Measurements from ENCODE around the gene NT5C2.
"Not testable (repeated sequence)": the region's sequence is repeated elsewhere in the genome, so short reads cannot be mapped to it uniquely, and the experiment has no call there.

The NT5C2 gene

DNA sequence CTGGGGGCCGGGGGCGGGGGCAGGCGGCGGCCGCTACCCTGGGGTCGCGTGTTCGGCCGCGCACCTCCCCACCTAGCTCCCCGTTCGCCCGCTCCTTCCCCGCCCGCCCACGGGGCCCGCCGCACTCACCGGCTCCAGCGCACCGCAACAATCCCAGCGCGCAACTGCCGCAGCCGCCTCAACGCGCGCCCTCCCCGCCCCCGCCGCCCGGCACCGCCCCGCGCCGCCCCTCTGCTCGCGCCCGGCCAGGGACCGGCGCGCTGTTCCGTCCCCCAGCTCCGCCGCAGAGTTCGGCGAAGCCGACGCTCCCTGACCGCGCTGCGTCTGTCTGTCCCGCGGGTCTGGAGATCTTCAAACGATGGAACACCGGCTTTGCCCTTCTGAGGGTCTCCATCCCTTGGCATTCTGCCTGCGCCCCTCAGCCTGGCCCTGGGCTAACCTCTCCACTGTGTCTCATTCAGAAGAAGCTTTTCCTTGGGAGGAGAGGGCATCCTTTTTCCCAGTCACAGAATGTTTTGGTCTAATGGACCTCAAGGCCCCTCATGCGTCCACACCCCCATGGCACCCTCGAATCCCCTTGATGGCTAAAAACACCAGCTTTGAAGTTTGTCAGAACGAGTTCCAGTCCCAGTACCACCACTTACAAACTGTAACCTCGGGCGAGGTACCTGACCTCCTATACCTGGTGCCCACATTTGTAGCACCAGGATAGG is at the start of gene NT5C2:
NT5C2 (minus strand) TSS at position 166 of the 713 bp plus-strand sequence. CDS start 18,314 bp downstream, outside the sequence.
- DNase-seq: peak; percentile 80

DNA sequence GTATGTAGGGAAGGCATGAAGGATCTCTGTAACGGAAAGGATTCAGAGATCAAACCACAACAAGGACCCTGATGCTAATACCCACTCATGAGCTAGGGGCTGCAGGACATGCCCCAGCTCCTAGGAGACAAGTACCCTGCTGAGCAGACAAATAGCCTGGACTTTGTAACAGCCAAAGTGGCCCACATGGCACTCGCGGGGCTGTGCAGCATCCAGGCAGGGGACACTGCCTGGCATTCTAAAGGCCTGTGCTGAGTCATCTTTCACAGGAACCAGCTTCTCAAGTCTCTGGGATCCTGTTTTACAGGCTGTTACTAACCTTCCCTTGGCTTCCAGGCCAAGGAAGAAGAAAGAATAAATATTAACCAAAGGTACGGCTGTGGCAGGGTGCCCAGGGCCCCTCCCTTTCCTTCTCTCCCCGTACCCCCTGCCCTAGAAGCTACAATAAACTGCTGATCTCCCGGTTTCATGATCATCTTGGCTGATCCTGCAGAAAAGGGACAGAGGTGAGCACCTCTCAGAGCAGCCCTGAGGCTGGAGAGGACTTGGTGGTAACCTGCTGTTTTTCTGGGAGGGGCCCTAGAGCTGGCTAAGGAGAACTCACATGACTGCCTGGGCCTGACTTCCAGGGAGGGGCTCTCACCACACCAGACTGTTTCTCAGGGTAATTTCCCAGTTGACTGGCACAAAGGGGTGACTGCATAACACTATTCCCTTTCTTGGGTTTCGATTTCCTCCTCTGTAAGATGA is 48.4 kb upstream of the NT5C2 start:
- no peak for DNase-seq

DNA sequence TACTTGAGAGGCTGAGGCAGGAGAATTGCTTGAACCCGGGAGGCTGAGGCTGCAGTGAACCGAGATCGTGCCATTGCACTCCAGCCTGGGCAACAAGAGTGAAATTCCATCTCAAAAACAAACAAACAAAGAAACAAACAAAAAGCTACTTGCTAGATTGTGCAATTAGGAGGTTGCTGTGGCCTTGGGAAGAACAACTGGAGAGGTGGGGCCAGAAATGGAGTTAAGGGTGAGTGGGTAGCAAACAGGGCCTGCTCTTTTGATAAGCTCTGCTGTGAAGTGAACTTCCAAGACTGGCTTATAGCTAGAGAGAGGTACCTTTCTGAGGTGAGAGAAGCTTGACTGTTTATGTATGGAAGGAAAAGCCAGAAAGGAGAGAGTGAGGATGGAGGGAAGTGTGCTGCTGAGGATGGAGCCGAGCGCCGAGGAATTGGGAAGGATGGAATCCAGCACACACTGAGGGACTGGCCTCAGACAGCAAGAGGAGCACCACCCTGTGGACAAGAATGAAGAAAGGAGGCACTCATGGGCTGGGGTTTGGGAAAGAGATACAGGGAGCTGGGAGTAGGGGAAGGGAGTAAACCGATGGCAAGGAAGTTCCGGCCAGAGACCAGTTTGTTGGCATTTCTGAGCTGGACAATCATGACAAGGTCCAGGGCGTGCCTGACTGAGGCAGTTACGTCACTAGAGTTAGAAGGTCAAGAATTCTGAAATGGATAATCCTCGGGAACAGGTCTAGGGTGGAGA is 45.6 kb upstream of the NT5C2 start:
- DNase-seq: peak; percentile 56

DNA sequence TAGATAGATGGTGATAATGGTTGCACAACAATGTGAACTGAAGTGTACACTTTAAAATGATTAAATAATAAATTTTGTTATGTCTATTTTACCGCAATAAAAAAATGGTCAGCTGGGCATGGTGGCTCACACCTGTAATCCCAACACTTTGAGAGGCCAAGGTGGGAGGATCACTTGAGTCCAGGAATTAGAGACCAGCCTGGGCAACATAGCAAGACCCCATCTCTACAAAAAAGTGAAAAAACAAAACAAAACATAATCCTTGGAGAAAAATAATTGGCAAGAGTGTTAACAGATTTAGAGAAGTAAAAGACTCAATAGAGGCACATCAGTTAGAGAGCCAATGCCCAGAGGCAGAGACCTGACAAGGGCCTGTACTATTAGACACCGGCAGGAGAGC is 42.7 kb upstream of the NT5C2 start:
- no peak for DNase-seq

DNA sequence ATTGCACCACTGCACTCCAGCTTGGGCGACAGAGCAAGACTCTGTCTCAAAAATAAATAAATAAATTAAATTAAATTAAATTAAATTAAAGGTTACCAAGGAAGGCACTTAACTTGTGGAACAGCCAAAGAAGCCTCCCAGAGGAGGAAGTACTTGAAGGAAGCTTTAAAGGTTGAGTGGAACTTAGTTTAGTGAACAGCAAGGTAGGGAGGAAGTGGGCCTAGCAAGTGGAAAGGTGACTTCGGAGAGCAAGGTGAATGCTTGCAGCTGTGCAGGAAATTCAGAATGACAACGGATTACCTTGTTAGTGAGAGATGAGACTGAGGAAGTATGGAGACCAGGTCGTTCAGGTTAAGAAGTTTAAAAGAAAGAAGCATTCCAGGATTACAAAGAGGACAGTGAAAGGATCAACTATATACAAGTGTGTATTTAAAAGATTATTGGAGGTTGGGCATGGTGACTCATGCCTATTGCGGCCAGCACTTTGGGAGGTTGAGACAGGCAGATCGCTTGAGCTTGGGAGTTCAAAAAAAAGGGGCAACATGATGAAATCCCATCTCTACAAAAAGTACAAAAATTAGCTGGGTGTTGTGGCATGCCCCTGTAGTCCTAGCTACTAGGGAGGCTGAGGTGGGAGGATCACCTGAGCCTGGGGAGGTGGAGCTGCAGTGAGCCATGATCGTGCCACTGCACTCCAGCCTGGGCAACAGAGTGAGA is 39.9 kb upstream of the NT5C2 start:
- no peak for DNase-seq

DNA sequence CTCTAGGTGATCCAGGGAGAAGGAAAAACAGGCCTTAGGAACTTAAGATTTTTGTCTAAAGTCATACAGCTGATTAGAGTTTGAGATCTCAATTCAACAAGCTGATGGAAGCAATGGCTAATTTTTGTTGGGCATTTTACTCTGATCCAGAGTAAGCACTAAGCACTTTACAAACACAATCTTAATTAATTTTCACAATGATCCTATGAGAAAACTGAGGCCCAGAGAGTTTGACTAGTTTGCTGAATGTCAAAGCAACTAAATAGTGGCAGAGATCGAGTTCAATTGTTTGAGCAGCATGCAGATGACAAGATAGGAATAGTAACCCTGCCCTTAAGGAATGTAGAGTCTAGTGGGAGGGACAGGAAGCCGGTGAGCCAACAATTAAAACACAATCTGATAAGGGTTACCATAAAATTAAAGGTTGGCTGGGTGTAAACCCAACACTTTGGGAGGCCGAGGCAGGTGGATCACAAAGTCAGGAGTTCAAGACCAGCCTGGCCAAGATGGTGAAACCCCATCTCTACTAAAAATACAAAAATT is 39.1 kb upstream of the NT5C2 start:
- DNase-seq: no peak

DNA sequence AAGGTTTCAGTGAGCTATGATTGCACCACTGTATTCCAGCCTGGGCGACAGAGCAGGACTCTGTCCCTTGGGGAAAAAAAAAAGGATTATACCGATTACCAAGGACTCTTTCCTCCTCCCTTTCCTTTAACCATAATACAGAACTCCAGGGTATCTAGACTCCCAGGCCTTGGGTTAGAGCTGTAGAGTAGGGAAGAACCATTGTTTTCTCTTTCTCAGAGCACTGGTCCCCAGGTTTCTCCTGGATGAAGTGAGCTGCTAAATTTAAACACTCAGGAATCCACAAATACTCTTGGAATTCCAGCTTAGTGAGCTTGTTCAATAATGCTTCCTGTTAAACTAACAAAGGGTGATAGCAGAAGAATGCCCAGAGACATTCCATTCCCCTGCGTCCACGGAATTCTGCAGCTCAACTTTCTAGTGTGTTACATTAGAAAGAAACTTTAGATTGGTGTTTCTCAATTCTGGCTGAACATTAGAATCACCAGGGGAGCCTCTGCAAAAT is 38.0 kb upstream of the NT5C2 start:
- peak; percentile 29 for DNase-seq

DNA sequence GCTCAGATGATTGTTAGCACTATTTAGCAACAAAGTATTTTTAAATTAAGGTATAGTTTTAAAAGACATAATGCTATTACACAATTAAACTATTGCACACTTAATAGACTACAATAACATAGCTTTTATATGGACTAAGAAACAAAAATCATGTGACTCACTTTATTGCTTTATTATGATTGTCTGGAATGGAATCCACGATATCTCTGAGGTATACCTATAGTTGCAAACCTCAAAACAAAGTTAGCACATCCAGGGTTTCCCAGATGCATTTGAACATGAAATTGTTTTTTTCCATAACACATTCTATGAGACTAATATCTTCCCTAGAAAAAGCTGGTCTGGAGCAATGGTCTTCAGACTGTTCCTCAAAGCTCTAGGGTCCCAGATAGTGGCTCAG is 34.3 kb upstream of the NT5C2 start:
- DNase-seq: no peak

DNA sequence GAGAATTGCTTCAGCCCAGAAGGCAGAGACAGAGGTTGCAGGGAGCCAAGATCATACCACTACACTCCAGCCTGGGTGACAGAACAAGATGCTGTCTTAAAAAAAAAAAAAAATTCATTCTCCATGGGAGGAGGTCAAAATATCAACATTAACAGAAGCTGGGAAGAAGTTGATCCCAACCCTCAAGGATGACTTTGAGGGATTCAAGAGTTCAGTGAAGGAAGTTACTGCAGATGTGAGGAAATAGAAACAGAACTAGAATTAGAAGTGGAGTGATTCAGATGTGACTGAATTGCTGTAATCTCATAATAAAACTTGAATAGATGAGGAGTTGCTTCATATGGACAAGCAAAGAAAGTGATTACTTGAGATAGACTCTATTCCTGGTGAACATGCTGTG is 32.9 kb upstream of the NT5C2 start:
- no peak for DNase-seq

DNA sequence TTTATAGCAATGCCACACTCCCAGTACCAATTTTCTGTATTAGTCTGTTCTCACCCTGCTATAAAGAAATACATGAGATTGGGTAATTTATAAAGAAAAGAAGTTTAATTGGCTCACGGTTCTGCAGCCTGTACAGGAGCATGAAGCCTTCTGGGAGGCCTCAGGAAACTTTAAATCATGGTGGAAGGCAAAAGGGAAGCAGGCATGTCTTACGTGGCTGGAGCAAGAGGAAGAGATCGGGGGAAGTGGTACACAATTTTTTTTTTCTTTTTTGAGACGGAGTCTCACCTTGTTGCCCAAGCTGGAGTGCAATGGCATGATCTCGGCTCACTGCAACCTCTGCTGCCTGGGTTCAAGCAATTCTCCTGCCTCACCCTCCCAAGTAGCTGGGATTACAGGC is 31.6 kb upstream of the NT5C2 start:
- DNase-seq: not testable (repeated sequence)

DNA sequence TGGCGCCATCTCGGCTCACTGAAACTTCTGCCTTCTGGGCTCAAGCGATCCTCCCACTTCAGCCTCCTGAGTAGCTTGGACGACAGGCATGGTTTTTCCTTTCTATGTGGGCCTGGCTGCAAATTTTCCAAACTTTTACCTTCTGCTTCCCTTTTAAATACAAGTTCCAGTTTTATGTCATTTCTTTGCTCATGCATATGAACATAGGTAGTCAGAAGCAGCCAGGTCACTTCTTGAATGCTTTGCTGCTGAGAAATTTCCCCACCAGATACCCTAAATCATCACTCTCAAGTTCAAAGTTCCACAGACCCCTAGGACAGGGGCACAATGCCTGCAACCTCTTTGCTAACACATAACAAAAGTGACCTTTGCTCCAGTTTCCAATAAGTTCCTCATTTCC is 31.1 kb upstream of the NT5C2 start:
- DNase-seq: no peak

DNA sequence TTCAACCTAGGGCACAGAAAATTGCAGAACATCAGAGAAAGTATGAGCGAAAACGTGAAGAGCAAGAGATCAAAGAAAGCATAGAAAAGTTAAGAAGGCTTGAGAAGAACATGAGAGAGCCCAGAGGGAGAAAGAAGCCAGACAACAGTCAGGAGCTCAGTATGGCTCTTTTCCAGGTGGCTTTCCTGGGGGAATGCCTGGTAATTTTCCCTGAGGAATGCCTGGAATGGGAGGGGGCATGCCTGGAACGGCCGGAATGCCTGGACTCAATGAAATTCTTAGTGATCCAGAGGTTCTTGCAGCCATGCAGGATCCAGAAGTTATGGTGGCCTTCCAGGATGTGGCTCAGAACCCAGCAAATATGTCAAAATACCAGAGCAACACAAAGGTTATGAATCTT is 23.3 kb upstream of the NT5C2 start:
- not testable (repeated sequence) for DNase-seq

DNA sequence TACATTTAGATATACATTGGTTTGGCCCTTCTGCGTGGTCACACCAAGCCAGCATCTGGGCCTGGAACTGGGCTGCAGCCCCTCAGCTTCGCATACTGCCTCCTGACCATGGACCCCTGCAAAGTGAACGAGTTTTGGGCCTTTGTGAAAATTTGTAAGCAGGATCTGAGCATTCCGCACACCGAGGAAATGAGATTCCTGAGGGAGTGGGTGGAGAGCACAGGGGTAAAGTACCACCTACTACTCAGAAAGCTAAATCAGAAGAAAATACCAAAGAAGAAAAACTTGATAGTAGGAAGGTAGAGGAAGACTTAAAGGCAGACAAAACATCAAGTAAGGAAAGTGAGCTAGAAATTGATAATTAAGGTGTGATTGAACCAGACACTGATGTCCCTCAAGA is 22.5 kb upstream of the NT5C2 start:
- DNase-seq: no peak

DNA sequence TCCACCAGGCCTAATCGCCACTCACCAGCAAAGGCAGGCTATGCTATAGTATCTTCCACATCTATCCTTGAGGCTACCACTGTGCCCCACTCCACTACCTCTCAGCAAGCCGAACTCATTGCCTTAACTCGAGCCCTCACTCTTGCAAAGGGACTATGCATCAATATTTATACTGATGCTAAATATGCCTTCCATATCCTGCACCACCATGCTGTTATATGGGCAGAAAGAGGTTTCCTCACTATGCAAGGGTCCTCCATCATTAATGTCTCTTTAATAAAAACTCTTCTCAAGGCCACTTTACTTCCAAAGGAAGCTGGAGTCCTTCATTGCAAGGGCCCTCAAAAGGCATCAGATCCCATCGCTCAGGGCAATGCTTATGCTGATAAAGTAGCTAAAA is 17.2 kb upstream of the NT5C2 start:
- DNase-seq: not testable (repeated sequence)

DNA sequence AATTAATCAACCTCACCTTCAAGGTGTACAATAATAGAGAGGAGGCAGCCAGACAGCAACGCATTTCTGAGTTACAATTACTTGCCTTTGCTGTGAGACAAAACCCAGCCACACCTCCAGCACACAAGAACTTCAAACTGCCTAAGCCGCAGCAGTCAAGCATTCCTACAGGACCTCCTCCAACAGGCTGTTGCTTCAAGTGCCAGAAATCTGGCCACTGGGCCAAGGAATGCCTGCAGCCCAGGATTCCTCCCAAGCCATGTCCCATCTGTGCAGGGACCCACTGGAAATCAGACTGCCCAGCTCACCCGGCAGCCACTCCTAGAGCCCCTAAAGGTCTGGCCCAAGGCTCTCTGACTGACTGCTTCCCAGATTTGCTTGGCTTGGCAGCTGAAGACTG is 14.6 kb upstream of the NT5C2 start:
- DNase-seq: not testable (repeated sequence)

DNA sequence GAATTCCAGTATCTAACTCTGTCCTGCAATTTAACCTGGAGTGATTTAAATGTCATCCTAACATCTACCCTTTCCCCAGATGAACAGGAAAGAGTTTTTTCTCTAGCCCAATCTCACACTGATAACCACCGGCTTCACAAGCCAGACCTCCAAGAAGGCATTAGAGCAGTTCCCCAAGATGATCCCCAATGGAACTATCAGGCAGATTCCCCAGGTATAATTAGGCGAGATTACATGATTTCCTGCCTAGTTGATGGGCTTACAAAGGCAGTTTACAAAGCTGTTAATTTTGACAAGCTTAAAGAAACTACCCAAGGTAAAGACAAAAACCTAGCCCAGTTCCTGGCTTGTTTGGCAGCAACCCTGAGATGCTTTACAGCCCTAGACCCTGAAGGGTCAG is 14.1 kb upstream of the NT5C2 start:
- peak; percentile 65 for DNase-seq

DNA sequence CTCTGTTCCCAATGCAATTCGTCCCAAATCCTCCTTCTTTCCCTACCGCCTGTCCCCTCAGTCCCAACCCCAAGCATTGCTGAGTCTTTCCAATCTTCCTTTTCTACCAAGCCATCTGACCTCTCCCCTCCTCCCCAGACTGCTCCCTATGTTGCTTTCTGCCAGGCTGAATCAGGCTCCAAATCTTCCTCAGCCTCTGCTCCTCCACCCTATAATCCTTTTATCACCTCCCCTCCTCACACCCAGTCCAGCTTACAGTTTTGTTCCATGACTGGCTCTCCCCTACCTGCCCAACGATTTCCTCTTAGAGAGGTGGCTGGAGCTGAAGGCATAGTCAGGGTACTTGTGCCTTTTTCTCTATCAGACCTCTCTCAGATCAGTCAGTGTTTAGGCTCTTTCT is 13.6 kb upstream of the NT5C2 start:
- DNase-seq: peak; percentile 58

DNA sequence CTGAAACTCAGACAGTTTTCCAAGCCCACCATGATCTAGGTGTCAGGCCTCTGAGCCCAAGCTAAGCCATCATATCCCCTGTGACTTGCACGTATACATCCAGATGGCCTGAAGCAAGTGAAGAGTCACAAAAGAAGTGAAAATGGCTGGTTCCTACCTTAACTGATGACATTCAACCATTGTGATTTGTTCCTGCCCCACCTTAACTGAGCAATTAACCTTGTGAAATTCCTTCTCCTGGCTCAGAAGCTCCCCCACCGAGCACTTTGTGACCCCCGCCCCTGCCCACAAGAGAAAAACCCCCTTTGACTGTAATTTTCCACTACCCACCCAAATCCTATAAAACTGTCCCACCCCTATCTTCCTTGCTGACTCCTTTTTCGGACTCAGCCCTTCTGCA is 12.3 kb upstream of the NT5C2 start:
- DNase-seq: not testable (repeated sequence)

DNA sequence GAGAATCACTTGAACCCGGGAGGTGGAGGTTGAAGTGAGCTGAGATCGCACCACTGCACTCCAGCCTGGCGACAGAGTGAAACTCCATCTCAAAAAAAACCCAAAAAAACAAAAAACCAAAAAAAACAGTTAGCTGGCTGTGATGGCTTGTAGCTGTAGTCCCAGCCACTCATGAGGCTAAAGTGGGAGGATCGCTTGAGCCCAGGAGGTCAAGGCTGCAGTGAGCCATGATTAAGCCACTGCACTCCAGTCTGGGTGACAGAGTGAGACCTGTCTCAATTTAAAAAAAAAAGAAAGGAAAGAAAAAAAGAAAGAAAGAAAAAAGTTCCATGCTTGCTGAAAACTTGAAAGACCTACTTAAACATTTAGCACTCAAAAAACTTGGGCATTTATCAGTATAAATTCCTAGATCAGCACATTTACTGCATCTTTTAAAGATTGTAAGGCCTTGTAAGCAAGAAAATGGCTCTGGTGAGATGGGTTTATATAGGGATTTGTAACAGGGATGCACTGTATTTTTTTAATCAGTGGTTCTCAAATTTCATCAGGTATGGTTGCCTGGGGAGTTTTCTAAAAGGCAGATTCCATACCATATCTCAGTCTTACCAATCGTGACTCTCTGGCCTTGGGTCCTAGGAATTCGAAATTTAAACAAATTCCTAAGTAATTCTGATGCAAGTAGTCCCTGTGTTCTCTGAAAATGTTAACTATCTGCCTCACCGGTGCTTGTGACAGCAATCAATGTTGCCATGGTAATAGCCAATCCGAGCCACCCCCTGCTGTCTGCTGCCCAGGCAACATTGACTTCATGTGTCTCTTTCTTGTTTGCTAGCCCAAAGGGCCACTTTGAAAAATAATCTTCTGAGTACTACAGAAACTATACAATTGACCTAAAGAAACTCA is 11.5 kb upstream of the NT5C2 start:
- no peak for DNase-seq

DNA sequence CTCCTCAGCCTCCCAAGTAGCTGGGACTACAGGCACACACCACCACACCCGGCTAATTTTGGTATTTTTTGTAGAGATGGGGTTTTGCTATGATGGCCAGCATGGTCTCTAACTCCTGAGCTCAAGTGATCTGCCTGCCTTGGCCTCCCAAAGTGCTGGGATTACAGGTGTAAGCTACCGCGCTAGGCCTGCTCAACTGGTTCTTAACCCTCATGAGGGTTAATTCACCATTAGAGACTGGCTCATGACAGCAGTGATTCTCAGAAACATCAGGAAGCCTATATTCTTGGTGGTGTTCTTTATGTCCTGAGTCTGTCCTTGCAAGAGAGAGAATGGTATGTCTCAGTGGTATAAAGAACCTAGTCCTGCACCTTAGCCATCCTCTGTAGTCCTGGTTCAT is 10.4 kb upstream of the NT5C2 start:
- no peak for DNase-seq

DNA sequence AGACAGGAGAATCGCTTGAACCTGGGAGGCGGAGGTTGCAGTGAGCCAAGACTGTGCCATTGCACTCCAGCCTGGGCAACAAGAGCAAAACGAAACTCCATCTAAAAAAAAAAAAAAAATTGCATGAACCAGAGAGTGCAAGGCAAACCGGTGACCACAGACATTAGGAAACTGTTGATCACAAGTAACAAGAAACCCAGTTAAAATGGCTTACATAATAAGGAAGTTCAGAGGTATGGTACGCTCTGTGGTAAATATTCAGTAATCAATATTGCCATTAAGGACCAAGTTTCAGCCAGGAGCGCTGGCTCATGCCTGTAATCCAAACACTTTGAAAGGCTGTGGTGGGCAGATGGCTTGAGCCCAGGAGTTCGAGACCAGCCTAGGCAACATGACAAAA is 9.2 kb upstream of the NT5C2 start:
- DNase-seq: no peak

DNA sequence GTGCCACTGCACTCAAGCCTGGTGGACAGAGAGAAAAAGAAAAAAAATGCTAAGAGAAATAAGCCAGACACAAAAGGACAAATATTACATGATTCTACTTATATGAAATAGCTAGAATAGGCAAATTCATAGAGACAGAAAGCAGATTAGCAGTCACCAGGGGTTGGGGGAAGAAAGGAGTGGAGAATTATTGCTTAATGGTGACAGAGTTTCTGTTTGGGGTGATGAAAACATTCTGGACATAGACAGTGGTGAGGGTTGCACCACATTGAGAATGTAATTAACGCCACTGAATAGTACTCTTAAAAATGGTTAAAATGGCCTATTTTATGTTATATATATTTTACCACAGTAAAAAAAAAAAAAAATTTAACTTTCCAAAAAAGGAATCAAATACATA is 6.4 kb upstream of the NT5C2 start:
- DNase-seq: no peak
